HepG2 (cell line): ENCODE results near the gene RSF1. TPM values are rescaled to one million over a fixed set of nuclear protein-coding genes. Genes with fewer than 3 reads are reported as not detected.

ENCODE experiments used
- BRF2 ChIP-seq: sonication (generic); formaldehyde crosslinking; IDR thresholded peaks from 2 replicates; pipeline ENCODE4 v1.8.1; 2022; ENCODE audit warnings: mild to moderate bottlenecking, missing genetic modification reagents
- ERF ChIP-seq: IDR thresholded peaks from 2 replicates; pipeline ENCODE4 v1.6.1; 2018; ENCODE audit warnings: missing biosample characterization, missing genetic modification reagents
- HOXD1 ChIP-seq: sonication (generic); formaldehyde crosslinking; IDR thresholded peaks from 2 replicates; pipeline ENCODE4 v1.5.0; 2020; ENCODE audit warnings: missing genetic modification reagents
- KAT7 ChIP-seq: IDR thresholded peaks from 2 replicates; pipeline ENCODE4 v1.6.1; 2018; ENCODE audit warnings: borderline replicate concordance, missing compliant biosample characterization
- MAZ ChIP-seq, 2 experiments: sonication (generic) in 1 of 2; formaldehyde crosslinking in 1 of 2; IDR thresholded peaks; 2 replicates each; pipeline versions ENCODE4 v1.5.0 to v1.6.1; 2012 to 2020; ENCODE audit warnings: low read depth in 2 of 2, mild to moderate bottlenecking in 2 of 2, borderline replicate concordance in 1 of 2, improper control_type of control experiment in 1 of 2, low read length in 1 of 2, missing genetic modification reagents in 1 of 2, moderate library complexity in 1 of 2
- NR2F1 ChIP-seq, 2 experiments: fragments of 450-650 bp in 1 of 2; formaldehyde crosslinking in 1 of 2; IDR thresholded peaks; 2 replicates each; pipeline versions ENCODE4 v1.5.0 to v1.6.1; 2016 to 2020; ENCODE audit warnings: mild to moderate bottlenecking in 1 of 2, missing compliant biosample characterization in 1 of 2, missing genetic modification reagents in 1 of 2, moderate library complexity in 1 of 2
- PAF1 ChIP-seq: IDR thresholded peaks from 2 replicates; pipeline ENCODE4 v1.6.1; 2016; ENCODE audit warnings: missing genetic modification reagents, missing compliant biosample characterization
- PAXIP1 ChIP-seq: sonication (generic); formaldehyde crosslinking; conservative IDR thresholded peaks from 2 replicates; pipeline ENCODE4 v1.4.0; 2020; ENCODE audit warnings: mild to moderate bottlenecking, missing genetic modification reagents, moderate library complexity
- RARG ChIP-seq: sonication (generic); formaldehyde crosslinking; IDR thresholded peaks from 2 replicates; pipeline ENCODE4 v1.4.0; 2020; ENCODE audit warnings: low read depth, mild to moderate bottlenecking, missing genetic modification reagents
- SCMH1 ChIP-seq: sonication (generic); formaldehyde crosslinking; IDR thresholded peaks from 2 replicates; pipeline ENCODE4 v1.9.0; 2021; ENCODE audit warnings: missing genetic modification reagents, mild to moderate bottlenecking, borderline replicate concordance
- SNAPC2 ChIP-seq: sonication (generic); formaldehyde crosslinking; IDR thresholded peaks from 2 replicates; pipeline ENCODE4 v1.8.1; 2022; ENCODE audit warnings: mild to moderate bottlenecking, missing genetic modification reagents
- TCF12 ChIP-seq, 2 experiments: fragments of 450-650 bp in 1 of 2; sonication (generic) in 1 of 2; formaldehyde crosslinking in 1 of 2; IDR thresholded peaks; 2 replicates each; pipeline versions ENCODE4 v1.6.1 to v1.8.0; 2017 to 2022; ENCODE audit warnings: antibody characterized with exemption in 1 of 2, mild to moderate bottlenecking in 1 of 2, missing genetic modification reagents in 1 of 2, moderate library complexity in 1 of 2
- TP53 ChIP-seq: sonication (generic); formaldehyde crosslinking; conservative IDR thresholded peaks from 2 replicates; pipeline ENCODE4 v1.4.0; 2020; ENCODE audit warnings: missing genetic modification reagents
- TRAFD1 ChIP-seq: sonication (generic); formaldehyde crosslinking; IDR thresholded peaks from 2 replicates; pipeline ENCODE4 v1.5.1; 2020; ENCODE audit warnings: missing genetic modification reagents, mild to moderate bottlenecking, borderline replicate concordance
- YY1 ChIP-seq: IDR thresholded peaks from 2 replicates; pipeline ENCODE4 v1.6.1; 2011; ENCODE audit warnings: low read length, low read depth, moderate library complexity, mild to moderate bottlenecking; ENCODE audit not compliant: insufficient read depth, insufficient replicate concordance
- ZC3H13 ChIP-seq: sonication (generic); formaldehyde crosslinking; IDR thresholded peaks from 2 replicates; pipeline ENCODE4 v1.8.1; 2023; ENCODE audit warnings: mild to moderate bottlenecking, missing genetic modification reagents, moderate library complexity
- ZNF83 ChIP-seq: sonication (generic); formaldehyde crosslinking; IDR thresholded peaks from 2 replicates; pipeline ENCODE4 v1.4.0; 2020; ENCODE audit warnings: missing genetic modification reagents, mild to moderate bottlenecking, borderline replicate concordance
- polyA plus RNA-seq, 8 experiments: library from polyadenylated mRNA; depleted of rRNA in 3 of 8; stranded (reverse) in 7 of 8; unstranded in 1 of 8; fragments of >200 nt; fragmentation: Illumina TruSeq in 4 of 8; extraction: Trizol in 4 of 8; gene quantifications; 2 replicates each; pipeline versions ENCODE4 v1.2.1 to v1.2.3, GENCODE V29; 2011 to 2016; ENCODE audit warnings: low read depth in 4 of 8, missing spikeins in 1 of 8, mixed read lengths in 1 of 8; ENCODE audit not compliant: insufficient read depth in 1 of 8
- total RNA-seq, 5 experiments: library from RNA; depleted of rRNA; stranded (reverse); fragments of >200 nt; fragmentation: Illumina TruSeq; extraction: Trizol; gene quantifications; 2 replicates each; pipeline ENCODE4 v1.2.3, GENCODE V29; 2016; ENCODE audit warnings: low read depth in 1 of 5
- TF ChIP-seq, protein P1 (sequence below): sonication (generic); formaldehyde crosslinking; IDR thresholded peaks from 2 replicates; pipeline ENCODE4 v1.4.0; 2020; ENCODE audit warnings: missing genetic modification reagents
- TF ChIP-seq, protein P2 (sequence below): IDR thresholded peaks from 2 replicates; pipeline ENCODE4 v1.6.1; 2016; ENCODE audit warnings: missing genetic modification reagents, missing compliant biosample characterization

RSF1 gene
- total and polyA plus RNA-seq, 2 of the 13 experiments (the other 11 are each of a cell fraction or from before 2014, with no cell fraction given), result 15.5 to 33.1 TPM

DNA sequence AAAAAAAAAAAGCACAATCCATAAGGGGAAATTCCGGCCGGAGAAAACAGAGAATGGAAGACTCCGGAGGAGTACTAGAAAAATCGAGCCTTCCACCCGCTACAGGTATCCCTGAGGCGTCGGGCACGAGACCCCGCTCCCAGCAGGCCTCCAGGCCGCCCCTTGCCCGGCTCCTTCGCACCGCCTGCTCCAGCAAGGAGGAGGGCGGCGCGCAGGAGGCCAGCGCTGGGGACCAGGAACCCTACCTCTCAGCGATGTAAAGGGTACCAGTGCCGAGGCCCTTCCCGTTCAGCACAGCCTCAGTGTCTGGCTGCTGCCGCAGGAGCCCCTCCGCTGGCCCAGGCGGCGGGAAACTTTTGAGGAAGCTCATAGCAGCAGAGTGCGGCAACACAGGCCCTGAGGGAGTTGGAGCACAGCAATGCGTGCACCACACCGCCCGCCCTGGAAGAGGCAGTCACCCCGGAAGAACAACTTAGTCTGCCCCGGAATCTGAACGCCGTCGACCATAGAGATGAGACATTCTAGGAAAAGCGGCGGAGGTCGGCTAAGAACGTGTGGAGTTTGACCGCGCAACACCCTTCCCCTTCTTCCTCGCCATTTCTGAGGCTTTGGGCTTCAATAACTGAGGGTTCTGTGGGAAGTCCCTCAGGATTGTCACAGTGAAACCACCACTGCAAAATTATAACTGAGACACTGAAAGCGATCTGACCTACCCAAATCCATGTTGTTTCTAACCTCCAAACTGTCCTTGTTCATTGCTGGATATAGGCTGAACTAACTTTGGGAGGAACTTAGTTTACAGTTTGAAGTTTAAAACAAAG, 183.0 kb downstream of the RSF1 start, which contains the start of gene CLNS1A (continued):
- TF ChIP-seq, protein P1, sequence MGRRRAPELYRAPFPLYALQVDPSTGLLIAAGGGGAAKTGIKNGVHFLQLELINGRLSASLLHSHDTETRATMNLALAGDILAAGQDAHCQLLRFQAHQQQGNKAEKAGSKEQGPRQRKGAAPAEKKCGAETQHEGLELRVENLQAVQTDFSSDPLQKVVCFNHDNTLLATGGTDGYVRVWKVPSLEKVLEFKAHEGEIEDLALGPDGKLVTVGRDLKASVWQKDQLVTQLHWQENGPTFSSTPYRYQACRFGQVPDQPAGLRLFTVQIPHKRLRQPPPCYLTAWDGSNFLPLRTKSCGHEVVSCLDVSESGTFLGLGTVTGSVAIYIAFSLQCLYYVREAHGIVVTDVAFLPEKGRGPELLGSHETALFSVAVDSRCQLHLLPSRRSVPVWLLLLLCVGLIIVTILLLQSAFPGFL, result no peak
- TF ChIP-seq ZC3H13 (CRISPR knock-in tag) (0 out of 2 replicates have a peak, but pooled peaks have one; percentile 40), SNAPC2 (CRISPR knock-in tag) (peak; percentile 74; the same call in 1 of the 2 replicates), ZNF83 (CRISPR knock-in tag) (no peak), ERF (CRISPR knock-in tag) (peak; percentile 93), KAT7 (CRISPR knock-in tag) (peak; percentile 87), TRAFD1 (0 out of 2 replicates have a peak, but pooled peaks have one; percentile 23), RARG (CRISPR knock-in tag) (no peak), BRF2 (peak; percentile 53; the same call in 1 of the 2 replicates), SCMH1 (CRISPR knock-in tag) (no peak), TP53 (CRISPR knock-in tag) (peak; percentile 88; the same call in 1 of the 2 replicates), NR2F1 (CRISPR knock-in tag; IDR thresholded peaks at IDR 0.05) (no peak), PAXIP1 (peak; percentile 45), PAF1 (CRISPR knock-in tag) (no peak), TCF12 (IDR thresholded peaks at IDR 0.05) (no peak), TCF12 (CRISPR knock-in tag; IDR thresholded peaks at IDR 0.05) (0 out of 2 replicates have a peak, but pooled peaks have one; percentile 31), YY1 (peak; percentile 73), HOXD1 (peak; percentile 83), MAZ (IDR thresholded peaks at IDR 0.05; ENCODE audit: borderline replicate concordance, low read depth, low read length) (peak; percentile 75; the same call in 1 of the 2 replicates), MAZ (CRISPR knock-in tag; IDR thresholded peaks at IDR 0.05; ENCODE audit: low read depth) (peak; percentile 94)
- TF ChIP-seq, protein P2, sequence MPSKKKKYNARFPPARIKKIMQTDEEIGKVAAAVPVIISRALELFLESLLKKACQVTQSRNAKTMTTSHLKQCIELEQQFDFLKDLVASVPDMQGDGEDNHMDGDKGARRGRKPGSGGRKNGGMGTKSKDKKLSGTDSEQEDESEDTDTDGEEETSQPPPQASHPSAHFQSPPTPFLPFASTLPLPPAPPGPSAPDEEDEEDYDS (CRISPR knock-in tag), result peak; percentile 80
